ENCODE measurements around the gene BCAS3.
"Not testable (repeated sequence)": the region's sequence is repeated elsewhere in the genome, so short reads cannot be mapped to it uniquely, and the experiment has no call there.

BCAS3 gene

GRCh38 chr17:61015966-61016365 is 338.3 kb downstream of the BCAS3 start:
- DNase-seq = no peak

- no peak for DNase-seq
These were observed 339.8 kb downstream of the BCAS3 start for GRCh38 chr17:61017317-61018006.

DNA sequence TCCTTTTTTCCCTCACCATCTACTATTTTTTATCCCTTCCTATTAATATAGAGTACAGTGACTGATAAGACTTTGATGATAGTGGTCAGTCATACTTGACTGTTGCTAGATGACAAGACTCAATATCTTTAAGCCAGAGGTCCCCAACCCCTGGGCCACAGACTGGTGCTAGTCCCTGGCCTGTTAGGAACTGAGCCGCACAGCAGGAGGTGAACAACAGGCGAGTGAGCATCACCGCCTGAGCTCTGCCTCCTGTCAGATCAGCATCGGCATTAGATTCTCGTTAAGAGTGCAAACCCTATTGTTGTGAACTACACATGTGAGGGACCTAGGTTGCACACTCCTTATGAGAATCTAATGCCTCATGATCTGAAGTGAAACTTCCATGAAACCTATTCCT is 341.3 kb downstream of the BCAS3 start:
- no peak for DNase-seq

- no peak for DNase-seq
These were observed 346.3 kb downstream of the BCAS3 start for GRCh38 chr17:61023996-61024395.

- DNase-seq = no peak
These were observed 349.2 kb downstream of the BCAS3 start for GRCh38 chr17:61026818-61027217.

DNA sequence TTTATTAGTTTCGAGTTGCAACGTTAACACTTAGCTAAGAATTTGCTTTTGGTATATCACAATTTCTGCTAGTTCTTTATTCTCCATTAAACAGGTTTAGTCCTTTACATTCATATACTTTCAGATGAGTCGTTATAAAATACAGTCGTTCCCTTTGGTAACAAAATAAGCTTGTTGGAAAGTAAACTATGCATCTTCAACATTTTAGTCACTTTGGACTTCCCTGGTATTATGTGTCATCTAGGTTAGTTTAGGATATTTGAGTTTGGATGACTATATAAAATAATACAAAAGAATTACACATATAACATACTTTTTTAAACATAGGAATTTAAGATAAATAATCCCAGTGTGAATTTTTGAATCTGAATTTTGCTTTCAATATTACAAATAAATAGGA is 351.5 kb downstream of the BCAS3 start:
- DNase-seq = no peak

DNA sequence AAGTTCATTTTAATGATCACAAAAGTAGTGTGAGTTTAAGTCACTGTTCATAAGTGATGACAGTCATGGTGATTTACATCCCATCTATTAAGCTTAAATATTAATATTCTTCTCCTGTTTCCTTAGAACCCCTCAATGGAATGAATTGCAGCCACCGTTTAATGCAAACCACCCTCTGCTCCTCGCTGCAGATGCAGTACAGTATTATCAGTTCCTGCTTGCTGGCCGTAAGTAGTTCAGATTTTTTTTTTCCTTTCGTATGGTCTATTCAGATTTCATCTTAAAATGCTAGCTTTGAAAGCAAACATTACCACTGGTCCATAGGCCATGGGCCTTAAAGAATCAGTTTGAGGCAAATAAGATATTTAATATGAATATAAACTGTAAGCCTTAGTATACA is 363.0 kb downstream of the BCAS3 start:
- DNase-seq = no peak

DNA sequence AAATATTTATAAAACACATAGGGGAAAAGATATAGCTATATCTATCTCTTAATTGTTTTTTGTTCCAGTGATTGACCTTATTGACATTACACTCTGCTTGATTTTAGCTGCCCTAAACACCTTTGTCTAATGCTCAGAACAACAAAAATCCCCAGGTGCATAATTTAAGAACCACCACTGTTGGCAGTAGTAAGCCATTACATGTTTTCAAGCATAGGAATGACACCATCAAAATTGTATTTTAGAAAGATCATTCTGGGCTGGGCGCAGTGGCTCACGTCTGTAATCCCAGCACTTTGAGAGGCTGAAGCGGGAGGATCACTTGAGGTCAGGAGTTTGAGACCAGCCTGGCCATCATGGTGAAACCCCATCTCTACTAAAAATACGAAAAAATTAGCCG is 364.7 kb downstream of the BCAS3 start:
- DNase-seq = not testable (repeated sequence)

- no peak for DNase-seq
These were observed 369.9 kb downstream of the BCAS3 start for GRCh38 chr17:61047515-61047914.

GRCh38 chr17:61048376-61049106 is 370.9 kb downstream of the BCAS3 start:
- no peak for DNase-seq

- no peak for DNase-seq
These were observed 375.8 kb downstream of the BCAS3 start for GRCh38 chr17:61053469-61053868.

- DNase-seq = no peak
These were observed 376.8 kb downstream of the BCAS3 start for GRCh38 chr17:61054436-61054835.

- DNase-seq = no peak
These were observed 379.6 kb downstream of the BCAS3 start for GRCh38 chr17:61057257-61057656.

- no peak for DNase-seq
These were observed 380.4 kb downstream of the BCAS3 start for GRCh38 chr17:61058066-61058465.

GRCh38 chr17:61063528-61063927 is 385.9 kb downstream of the BCAS3 start:
- DNase-seq = no peak

DNA sequence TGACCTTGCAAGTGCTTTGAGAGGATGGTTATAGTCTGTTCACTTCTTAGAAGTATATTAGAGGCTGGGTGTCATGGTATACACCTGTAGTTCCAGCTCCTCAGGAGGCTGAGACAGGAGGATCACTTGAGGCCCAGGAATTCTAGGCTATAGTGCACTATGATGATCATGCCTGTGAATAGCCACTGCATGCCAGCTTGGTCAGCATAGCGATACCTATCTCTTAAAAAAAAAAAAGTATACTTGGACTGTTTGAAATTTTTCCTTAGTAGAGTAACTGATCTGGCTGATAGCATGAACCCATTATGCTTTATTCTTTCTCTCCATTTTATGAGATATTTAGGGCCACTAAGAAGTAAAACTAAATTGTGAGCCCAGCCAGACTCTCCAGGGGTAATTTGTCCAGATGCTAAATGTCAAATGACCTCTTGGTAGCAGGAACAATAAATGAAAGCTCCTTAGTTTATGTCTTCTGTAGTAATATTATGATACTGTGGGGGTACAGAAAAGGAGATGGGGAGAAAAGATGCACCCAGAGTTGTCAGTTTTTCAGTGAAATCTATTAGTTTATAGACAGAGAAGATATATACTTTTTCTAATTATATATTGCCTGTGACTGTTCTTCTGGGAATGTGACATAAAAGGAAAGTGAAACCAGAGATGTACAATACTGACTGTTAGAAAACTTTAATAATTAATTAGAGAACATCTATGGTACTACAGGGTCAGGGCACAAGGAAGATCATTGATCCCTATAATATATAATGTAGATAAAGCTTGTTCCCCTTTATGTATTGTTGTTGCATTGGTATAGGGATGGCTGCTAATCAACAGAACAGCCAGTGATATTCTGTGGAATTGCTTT is 386.7 kb downstream of the BCAS3 start:
- DNase-seq = no peak

DNA sequence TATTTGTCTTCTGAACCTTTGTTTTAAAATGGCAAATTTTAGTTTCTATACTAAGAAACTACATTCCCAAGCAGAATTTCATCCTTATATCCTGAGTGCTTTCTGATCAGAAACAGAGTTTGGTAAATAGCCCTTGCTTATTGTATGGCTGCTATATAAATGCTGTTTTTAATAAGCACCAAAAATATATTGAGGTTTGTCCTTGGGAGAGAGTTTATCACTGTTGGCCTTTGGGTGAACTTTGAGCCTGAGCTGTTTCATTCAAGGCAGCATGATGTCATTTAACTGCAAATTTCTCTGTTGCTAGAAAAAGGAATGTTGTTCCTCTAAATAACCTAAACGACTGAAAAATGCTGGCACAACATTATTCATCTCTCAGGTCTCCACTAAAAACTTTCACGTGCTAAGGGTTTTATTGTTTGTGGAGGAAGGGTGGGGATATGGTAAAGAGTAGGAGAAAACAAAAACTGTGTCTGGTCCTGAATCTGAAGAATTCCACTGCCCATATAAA is 387.7 kb downstream of the BCAS3 start:
- DNase-seq = no peak

DNA sequence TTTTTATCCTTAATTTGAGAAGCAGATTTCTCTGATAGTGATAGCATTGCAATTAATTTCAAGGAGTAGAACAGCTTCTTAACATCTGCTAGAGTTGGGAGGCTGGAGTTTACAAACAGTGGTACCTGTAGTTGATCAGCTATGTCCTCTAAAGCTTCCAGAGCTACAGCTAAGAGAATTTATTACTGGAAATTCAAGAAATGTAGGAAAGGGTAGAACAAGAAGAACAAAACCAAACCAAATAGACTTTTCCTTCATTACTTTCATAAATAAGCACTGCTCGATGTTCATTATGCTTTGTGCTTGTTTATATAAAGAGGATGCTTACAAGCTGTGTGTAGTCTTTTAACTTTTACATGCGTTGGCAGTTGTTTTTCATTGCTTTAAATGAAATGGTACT is 388.4 kb downstream of the BCAS3 start:
- DNase-seq = no peak

DNA sequence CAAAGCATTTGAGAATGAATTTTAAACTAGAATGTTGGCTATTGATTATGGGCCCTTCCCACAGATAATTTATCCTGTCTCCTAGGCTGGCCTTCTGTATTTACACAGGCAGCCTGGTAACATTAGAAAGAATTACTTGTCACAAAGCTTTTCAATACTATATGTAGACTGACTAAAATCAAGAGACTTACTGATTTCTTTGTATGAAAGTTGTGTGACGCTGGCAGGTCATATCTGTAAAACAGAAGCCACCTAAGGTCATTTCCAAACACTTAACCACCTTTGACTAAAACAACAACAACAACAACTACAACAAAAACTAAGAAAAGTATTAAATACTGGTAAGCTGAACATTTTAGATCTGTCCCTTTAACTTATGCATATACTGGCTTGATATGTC is 393.0 kb downstream of the BCAS3 start:
- no peak for DNase-seq

DNA sequence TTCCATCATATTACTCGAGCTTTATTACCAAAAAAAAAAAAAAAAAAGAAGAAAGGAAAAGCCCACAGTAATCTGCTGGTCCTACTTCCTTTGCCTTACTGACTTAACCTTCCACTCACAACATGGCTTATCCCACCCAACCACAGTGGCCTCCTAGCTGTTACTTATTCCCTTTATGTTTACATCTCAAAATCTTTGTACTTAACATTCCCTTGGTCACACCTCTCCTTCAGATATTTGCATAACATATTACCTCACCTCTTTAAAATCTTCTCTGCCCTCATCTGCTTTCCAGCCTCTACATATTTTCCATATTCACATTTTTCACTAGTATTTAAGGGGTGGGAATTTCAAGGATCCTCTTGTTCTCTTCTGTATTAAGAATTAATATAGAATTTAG is 395.0 kb downstream of the BCAS3 start:
- DNase-seq = no peak

GRCh38 chr17:61073131-61073530 is 395.5 kb downstream of the BCAS3 start:
- no peak for DNase-seq

DNA sequence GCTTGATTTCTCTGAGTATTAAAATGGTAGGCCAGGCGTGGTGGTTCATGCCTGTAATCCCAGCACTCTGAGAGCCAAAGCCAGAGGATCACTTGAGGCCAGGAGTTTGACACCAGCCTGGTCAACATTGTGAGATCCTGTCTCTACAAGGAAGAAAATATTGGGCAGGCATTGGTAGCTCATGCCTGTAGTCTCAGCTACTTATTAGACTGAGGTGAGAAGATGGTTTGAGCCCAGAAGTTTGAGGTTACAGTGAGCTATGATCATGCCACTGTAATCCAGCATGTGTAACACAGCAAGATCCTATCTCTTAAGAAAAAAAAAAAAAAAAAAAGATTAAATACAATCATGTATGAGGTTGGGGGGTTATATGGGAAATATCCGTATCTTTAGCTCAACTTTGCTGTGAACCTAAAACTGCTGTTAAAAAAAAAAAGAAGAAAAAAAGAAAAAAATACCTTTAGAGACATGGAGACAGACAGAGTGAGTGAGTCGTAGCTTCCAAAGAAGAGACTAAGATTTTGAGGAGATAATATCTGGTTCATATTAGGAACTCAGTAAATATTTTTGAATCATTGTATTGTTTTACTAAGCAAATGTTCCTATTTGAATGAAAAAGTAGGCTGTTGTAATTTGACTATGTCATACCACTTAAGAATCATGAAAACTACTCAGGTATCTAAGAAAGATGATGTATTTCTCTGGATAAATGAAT is 396.3 kb downstream of the BCAS3 start:
- no peak for DNase-seq

DNA sequence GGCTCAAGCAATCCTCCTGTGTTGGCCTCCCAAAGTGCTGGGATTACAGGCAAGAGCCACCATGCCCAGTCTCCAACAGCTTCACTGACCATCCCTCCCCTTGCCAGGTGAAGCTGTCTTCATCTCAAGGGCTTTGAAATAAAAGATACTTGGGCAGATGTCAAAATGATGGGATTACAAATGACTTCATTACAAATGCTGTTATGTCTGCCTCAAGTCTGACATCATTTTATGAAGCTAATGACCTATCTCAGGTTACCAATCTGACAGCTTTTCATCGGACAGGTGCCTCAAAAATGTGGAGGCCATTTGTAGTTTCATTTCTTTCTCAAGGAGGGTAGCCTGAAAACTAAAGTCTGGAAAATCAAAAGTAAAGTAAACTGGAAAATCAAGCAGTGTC is 398.3 kb downstream of the BCAS3 start:
- DNase-seq = no peak
